WTC11 (cell line): ENCODE measurements around the gene ENOX2. TPM values are rescaled to one million over a fixed set of nuclear protein-coding genes. Genes with fewer than 3 reads are reported as not detected.

ENCODE experiments used
- ATAC-seq: fragments of 200-7000 bp; cut with Tn5 transposase; 2 replicates; pipeline ENCODE4 v1.10.0; 2021; ENCODE audit warnings: mild to moderate bottlenecking, moderate library complexity
- CTCF ChIA-PET: fragments of 300-600 bp; sonication (Branson Sonifier 250); formaldehyde crosslinking; loops from one replicate; lab custom pipeline; 2021; ENCODE audit warnings: antibody characterized with exemption; lab: Charles Lee
- POLR2A ChIA-PET: fragments of 350-600 bp; sonication (Branson Sonifier 250); formaldehyde crosslinking; loops from one replicate; lab custom pipeline; 2021; ENCODE audit warnings: antibody characterized with exemption; lab: Charles Lee
- DNase-seq: peaks from one replicate; pipeline ENCODE4 v3.0.0; 2021; ENCODE audit warnings: low spot score
- H3K27ac Mint-ChIP-seq: 2 replicates; pipeline ENCODE4 v1.8.0; 2021; ENCODE audit warnings: mixed read lengths
- H3K27me3 Mint-ChIP-seq: 2 replicates; pipeline ENCODE4 v1.8.0; 2021; ENCODE audit warnings: low read depth, mild to moderate bottlenecking, moderate library complexity, mixed read lengths
- H3K36me3 Mint-ChIP-seq: 2 replicates; pipeline ENCODE4 v1.8.0; 2021; ENCODE audit warnings: mixed read lengths
- H3K4me1 Mint-ChIP-seq: 2 replicates; pipeline ENCODE4 v1.8.0; 2022; ENCODE audit warnings: mixed read lengths
- H3K4me3 Mint-ChIP-seq: 2 replicates; pipeline ENCODE4 v1.8.0; 2021; ENCODE audit warnings: mild to moderate bottlenecking, moderate library complexity, mixed read lengths
- H3K9me3 Mint-ChIP-seq: 2 replicates; pipeline ENCODE4 v1.8.0; 2021; ENCODE audit warnings: mixed read lengths
- JUN ChIP-seq: sonication (generic); formaldehyde crosslinking; IDR thresholded peaks from 2 replicates; pipeline ENCODE4 v1.8.0; 2023; ENCODE audit warnings: mild to moderate bottlenecking, missing genetic modification reagents
- MYBL2 ChIP-seq: sonication (generic); formaldehyde crosslinking; IDR thresholded peaks from 2 replicates; pipeline ENCODE4 v1.8.1; 2023; ENCODE audit warnings: mild to moderate bottlenecking, moderate library complexity, missing genetic modification reagents
- RELA ChIP-seq: sonication (generic); formaldehyde crosslinking; IDR thresholded peaks from 2 replicates; pipeline ENCODE4 v1.8.1; 2022; ENCODE audit warnings: missing genetic modification reagents, mild to moderate bottlenecking, borderline replicate concordance
- SOX15 ChIP-seq: fragments of 250-450 bp; sonication (Bioruptor Pico); IDR thresholded peaks from 2 replicates; pipeline ENCODE4 v1.9.0; 2021; ENCODE audit warnings: mild to moderate bottlenecking
- SP1 ChIP-seq: sonication (generic); formaldehyde crosslinking; conservative IDR thresholded peaks from 2 replicates; pipeline ENCODE4 v1.8.1; 2022; ENCODE audit warnings: missing genetic modification reagents
- TEAD4 ChIP-seq: sonication (generic); formaldehyde crosslinking; IDR thresholded peaks from 2 replicates; pipeline ENCODE4 v1.8.0; 2022; ENCODE audit warnings: mild to moderate bottlenecking, missing genetic modification reagents
- ZNF121 ChIP-seq: sonication (generic); formaldehyde crosslinking; IDR thresholded peaks from 2 replicates; pipeline ENCODE4 v1.8.0; 2023; ENCODE audit warnings: missing genetic modification reagents
- ZNF219 ChIP-seq: sonication (generic); formaldehyde crosslinking; IDR thresholded peaks from 2 replicates; pipeline ENCODE4 v1.8.0; 2023; ENCODE audit warnings: missing genetic modification reagents, mild to moderate bottlenecking, borderline replicate concordance
- total RNA-seq: library from RNA; stranded (reverse); gene quantifications from 3 replicates; pipeline ENCODE4 v1.2.3, GENCODE V29; 2021
- TF ChIP-seq, protein P1 (sequence below): sonication (generic); formaldehyde crosslinking; IDR thresholded peaks from 2 replicates; pipeline ENCODE4 v1.8.0; 2023; ENCODE audit warnings: mild to moderate bottlenecking, missing genetic modification reagents
- TF ChIP-seq, protein P2 (sequence below): sonication (generic); formaldehyde crosslinking; IDR thresholded peaks from 2 replicates; pipeline ENCODE4 v1.8.0; 2022; ENCODE audit warnings: mild to moderate bottlenecking, missing genetic modification reagents
- TF ChIP-seq, protein P3 (sequence below): sonication (generic); formaldehyde crosslinking; IDR thresholded peaks from 2 replicates; pipeline ENCODE4 v1.8.0; 2023; ENCODE audit warnings: missing genetic modification reagents
- TF ChIP-seq, protein P4 (sequence below): fragments of 250-450 bp; sonication (Bioruptor Pico); IDR thresholded peaks from 2 replicates; pipeline ENCODE4 v1.8.0; 2021; ENCODE audit warnings: mild to moderate bottlenecking
- TF ChIP-seq, protein P5 (sequence below): fragments of 250-450 bp; sonication (Bioruptor Pico); conservative IDR thresholded peaks from 2 replicates; pipeline ENCODE4 v1.9.0; 2021; ENCODE audit warnings: mild to moderate bottlenecking

The ENOX2 gene
- total RNA-seq, 1 experiment from 2014 or later = 13.8 TPM

DNA sequence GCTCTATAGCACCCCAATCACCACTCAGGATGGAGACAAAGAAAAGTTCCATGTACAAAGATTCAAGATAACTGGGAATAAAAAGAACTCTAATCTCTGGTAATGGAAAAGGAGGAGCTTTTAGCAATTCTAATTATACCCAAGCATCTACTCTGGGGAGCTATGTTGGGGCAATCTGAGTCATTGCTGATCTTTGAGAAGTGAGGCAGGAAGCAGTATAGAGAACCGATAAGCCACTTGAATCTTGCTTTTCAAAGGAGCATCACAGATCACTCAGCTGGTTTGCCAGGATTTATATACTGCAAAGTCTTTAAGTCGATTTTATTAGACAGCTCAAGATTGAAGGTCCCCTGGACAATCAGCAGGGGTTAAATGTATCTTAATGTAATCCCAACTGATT is 220.0 kb downstream of the ENOX2 start (continued):
- TF ChIP-seq, protein P1, sequence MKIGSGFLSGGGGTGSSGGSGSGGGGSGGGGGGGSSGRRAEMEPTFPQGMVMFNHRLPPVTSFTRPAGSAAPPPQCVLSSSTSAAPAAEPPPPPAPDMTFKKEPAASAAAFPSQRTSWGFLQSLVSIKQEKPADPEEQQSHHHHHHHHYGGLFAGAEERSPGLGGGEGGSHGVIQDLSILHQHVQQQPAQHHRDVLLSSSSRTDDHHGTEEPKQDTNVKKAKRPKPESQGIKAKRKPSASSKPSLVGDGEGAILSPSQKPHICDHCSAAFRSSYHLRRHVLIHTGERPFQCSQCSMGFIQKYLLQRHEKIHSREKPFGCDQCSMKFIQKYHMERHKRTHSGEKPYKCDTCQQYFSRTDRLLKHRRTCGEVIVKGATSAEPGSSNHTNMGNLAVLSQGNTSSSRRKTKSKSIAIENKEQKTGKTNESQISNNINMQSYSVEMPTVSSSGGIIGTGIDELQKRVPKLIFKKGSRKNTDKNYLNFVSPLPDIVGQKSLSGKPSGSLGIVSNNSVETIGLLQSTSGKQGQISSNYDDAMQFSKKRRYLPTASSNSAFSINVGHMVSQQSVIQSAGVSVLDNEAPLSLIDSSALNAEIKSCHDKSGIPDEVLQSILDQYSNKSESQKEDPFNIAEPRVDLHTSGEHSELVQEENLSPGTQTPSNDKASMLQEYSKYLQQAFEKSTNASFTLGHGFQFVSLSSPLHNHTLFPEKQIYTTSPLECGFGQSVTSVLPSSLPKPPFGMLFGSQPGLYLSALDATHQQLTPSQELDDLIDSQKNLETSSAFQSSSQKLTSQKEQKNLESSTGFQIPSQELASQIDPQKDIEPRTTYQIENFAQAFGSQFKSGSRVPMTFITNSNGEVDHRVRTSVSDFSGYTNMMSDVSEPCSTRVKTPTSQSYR = no peak
- TF ChIP-seq, protein P2, sequence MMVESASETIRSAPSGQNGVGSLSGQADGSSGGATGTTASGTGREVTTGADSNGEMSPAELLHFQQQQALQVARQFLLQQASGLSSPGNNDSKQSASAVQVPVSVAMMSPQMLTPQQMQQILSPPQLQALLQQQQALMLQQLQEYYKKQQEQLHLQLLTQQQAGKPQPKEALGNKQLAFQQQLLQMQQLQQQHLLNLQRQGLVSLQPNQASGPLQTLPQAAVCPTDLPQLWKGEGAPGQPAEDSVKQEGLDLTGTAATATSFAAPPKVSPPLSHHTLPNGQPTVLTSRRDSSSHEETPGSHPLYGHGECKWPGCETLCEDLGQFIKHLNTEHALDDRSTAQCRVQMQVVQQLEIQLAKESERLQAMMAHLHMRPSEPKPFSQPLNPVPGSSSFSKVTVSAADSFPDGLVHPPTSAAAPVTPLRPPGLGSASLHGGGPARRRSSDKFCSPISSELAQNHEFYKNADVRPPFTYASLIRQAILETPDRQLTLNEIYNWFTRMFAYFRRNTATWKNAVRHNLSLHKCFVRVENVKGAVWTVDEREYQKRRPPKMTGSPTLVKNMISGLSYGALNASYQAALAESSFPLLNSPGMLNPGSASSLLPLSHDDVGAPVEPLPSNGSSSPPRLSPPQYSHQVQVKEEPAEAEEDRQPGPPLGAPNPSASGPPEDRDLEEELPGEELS (CRISPR knock-in tag) = no peak
- TF ChIP-seq, protein P3, sequence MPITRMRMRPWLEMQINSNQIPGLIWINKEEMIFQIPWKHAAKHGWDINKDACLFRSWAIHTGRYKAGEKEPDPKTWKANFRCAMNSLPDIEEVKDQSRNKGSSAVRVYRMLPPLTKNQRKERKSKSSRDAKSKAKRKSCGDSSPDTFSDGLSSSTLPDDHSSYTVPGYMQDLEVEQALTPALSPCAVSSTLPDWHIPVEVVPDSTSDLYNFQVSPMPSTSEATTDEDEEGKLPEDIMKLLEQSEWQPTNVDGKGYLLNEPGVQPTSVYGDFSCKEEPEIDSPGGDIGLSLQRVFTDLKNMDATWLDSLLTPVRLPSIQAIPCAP (CRISPR knock-in tag) = no peak
- TF ChIP-seq, protein P4, sequence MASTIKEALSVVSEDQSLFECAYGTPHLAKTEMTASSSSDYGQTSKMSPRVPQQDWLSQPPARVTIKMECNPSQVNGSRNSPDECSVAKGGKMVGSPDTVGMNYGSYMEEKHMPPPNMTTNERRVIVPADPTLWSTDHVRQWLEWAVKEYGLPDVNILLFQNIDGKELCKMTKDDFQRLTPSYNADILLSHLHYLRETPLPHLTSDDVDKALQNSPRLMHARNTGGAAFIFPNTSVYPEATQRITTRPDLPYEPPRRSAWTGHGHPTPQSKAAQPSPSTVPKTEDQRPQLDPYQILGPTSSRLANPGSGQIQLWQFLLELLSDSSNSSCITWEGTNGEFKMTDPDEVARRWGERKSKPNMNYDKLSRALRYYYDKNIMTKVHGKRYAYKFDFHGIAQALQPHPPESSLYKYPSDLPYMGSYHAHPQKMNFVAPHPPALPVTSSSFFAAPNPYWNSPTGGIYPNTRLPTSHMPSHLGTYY = no peak
- no peak for TF ChIP-seq ZNF121
- no peak for TF ChIP-seq TEAD4
- TF ChIP-seq ZNF219 (CRISPR knock-in tag) = no peak

DNA sequence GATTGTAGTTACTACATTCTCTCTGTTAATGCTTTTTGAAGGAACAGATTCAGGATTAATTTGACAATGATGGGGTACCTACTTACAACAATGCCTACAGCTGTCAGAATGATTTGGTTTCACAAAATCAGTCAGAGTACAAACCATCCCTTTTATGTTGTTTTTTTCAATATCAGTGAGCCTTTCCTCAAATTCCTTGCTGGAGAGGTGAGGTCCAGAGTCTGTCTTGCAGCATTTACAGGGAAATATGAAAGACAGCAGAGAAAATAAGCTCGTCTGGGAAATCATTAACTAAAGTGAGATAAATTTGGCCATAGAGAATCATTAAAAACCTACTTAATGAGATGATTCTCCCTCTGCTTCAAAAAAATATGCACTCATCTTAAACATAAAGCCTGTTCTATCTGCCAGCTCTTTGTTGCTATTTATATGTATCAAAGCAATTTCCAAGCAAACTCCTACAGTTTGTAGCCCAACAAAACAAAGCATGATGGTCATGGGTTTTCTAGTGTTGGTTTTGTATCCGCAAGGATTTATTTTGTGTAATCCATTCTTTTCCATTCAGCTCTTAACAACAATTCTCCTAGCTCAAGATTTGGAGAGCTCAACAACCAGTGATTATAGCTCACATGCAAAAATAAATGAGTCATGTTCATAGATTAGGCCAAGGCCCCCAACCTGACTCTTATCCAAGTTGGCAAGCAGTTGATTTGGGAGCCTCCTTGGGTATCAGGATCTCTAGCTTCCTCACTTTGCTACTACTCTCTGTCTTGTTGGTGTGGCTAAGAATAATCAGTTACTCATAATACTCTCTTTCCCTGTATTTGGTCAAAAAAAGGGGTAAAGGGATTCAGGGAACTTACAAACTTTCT is 222.6 kb downstream of the ENOX2 start:
- H3K4me3 Mint-ChIP-seq = no peak overlapping the region

More for the DNA sequence above, 222.6 kb downstream of the ENOX2 start:
- DNase-seq (no peak), ATAC-seq (no peak)
- Mint-ChIP-seq H3K9me3 (no peaks in the 10 kb centered on the region), H3K27me3 (no peaks in the 10 kb centered on the region), H3K36me3 (no peaks in the 10 kb centered on the region), H3K27ac (no peak overlapping the region), H3K4me1 (0 out of 2 replicates have a peak, but pooled peaks cover 5% of the 10 kb centered on the region)
- ChIA-PET POLR2A (no interaction called here), CTCF (no interaction called here)
- TF ChIP-seq, protein P5, sequence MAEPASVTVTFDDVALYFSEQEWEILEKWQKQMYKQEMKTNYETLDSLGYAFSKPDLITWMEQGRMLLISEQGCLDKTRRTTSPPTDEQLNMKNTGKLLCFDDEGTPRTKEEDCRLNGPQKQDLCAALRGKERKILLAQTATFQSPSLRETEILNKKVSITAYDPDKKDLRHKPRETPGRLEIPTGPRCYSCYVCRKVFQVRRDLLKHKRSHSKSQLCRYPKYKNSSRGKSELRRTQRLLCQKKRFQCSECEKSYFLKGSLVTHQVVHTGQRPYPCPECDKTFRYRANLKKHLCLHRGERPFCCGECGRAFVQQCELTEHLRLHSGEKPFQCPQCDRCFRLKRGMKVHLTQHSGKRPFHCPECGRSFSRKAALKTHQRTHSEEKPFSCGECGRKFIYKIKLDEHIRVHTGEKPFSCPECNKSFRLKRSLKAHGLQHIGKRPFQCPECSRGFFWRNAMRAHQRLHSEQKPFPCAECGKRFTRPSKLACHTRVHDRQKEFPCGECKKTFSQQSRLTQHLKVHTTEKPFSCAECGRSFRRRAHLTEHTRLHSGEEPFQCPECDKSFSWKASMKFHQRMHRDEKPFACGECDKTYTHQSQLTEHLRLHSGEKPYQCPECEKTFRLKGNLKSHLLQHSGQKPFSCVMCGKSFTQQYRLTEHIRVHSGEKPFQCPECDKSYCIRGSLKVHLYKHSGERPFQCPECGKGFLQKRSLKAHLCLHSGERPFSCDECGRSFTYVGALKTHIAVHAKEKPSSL (CRISPR knock-in tag) = no peak
- TF ChIP-seq, protein P3 (CRISPR knock-in tag) = no peak
- TF ChIP-seq MYBL2 (CRISPR knock-in tag) (no peak), SP1 (no peak), JUN (CRISPR knock-in tag) (no peak), RELA (CRISPR knock-in tag) (no peak), SOX15 (CRISPR knock-in tag) (no peak)
